H1 (cell line): ENCODE data around the gene BCL2. TPM values are rescaled to one million over a fixed set of nuclear protein-coding genes. Genes with fewer than 3 reads are reported as not detected.

Experiments
- ASH2L ChIP-seq: fragments of 200-600, 300-600 bp; sonication (generic); IDR thresholded peaks from one replicate; pipeline ENCODE4 v1.7.1; 2017; ENCODE audit warnings: low read length
- ATF2 ChIP-seq: IDR thresholded peaks from 2 replicates; pipeline ENCODE4 v1.6.1; 2012; ENCODE audit warnings: low read length, inconsistent platforms
- ATF3 ChIP-seq: IDR thresholded peaks from 2 replicates; pipeline ENCODE4 v1.6.1; 2011; ENCODE audit warnings: low read depth, mild to moderate bottlenecking, low read length; ENCODE audit not compliant: insufficient read depth
- BACH1 ChIP-seq: IDR thresholded peaks from 2 replicates; pipeline ENCODE4 v1.6.1; 2012; ENCODE audit warnings: low read length, improper control_type of control experiment
- CBX5 ChIP-seq: fragments of 300-800, 300-1000 bp; sonication (generic); IDR thresholded peaks from 2 replicates; pipeline ENCODE4 v1.7.1; 2016; ENCODE audit warnings: antibody characterized with exemption, low read length, low read depth
- CEBPB ChIP-seq: IDR thresholded peaks from 2 replicates; pipeline ENCODE4 v1.6.1; 2012; ENCODE audit warnings: low read depth, low read length
- CHD1 ChIP-seq: IDR thresholded peaks from 2 replicates; pipeline ENCODE4 v1.6.1; 2012; ENCODE audit warnings: low read depth, low read length, improper control_type of control experiment
- CHD2 ChIP-seq: IDR thresholded peaks from 2 replicates; pipeline ENCODE4 v1.6.1; 2012; ENCODE audit warnings: low read length, improper control_type of control experiment
- CTBP2 ChIP-seq: IDR thresholded peaks from 2 replicates; pipeline ENCODE4 v1.7.0; 2011; ENCODE audit warnings: borderline replicate concordance, mild to moderate bottlenecking, moderate library complexity, mixed read lengths, low read length; ENCODE audit not compliant: insufficient read depth, insufficient read length
- EZH2 ChIP-seq: fragments of 200-600 bp; sonication (generic); IDR thresholded peaks from 2 replicates; pipeline ENCODE4 v1.7.1; 2012; ENCODE audit warnings: low read depth, mild to moderate bottlenecking, moderate library complexity, low read length, inconsistent platforms; ENCODE audit not compliant: severe bottlenecking
- JUN ChIP-seq: IDR thresholded peaks from 2 replicates; pipeline ENCODE4 v1.6.1; 2011; ENCODE audit warnings: low read depth, mild to moderate bottlenecking, improper control_type of control experiment, low read length
- KDM1A ChIP-seq: fragments of 200-600, 300-600 bp; sonication (generic); IDR thresholded peaks from 2 replicates; pipeline ENCODE4 v1.7.1; 2016; ENCODE audit warnings: mild to moderate bottlenecking, low read length, borderline replicate concordance
- KDM4A ChIP-seq: IDR thresholded peaks from one replicate; pipeline ENCODE4 v1.7.1; 2012; ENCODE audit warnings: low read depth, mild to moderate bottlenecking, moderate library complexity, low read length, inconsistent platforms; ENCODE audit not compliant: severe bottlenecking
- RAD21 ChIP-seq, 2 experiments: IDR thresholded peaks in 1 of 2; conservative IDR thresholded peaks in 1 of 2; 2 replicates each; pipeline ENCODE4 v1.6.1; 2011; ENCODE audit warnings: low read depth in 2 of 2, low read length in 2 of 2, improper control_type of control experiment in 1 of 2, inconsistent platforms in 1 of 2, mild to moderate bottlenecking in 1 of 2, moderate library complexity in 1 of 2
- RFX5 ChIP-seq: IDR thresholded peaks from 2 replicates; pipeline ENCODE4 v1.6.1; 2011; ENCODE audit warnings: low read depth, low read length, improper control_type of control experiment, borderline replicate concordance
- RNF2 ChIP-seq: fragments of 200-900, 300-1000 bp; sonication (generic); IDR thresholded peaks from 2 replicates; pipeline ENCODE4 v1.7.1; 2016; ENCODE audit warnings: borderline replicate concordance, low read depth, mild to moderate bottlenecking, antibody characterized with exemption, low read length; ENCODE audit not compliant: poor library complexity, severe bottlenecking; ENCODE audit errors: missing control alignments
- SP2 ChIP-seq: IDR thresholded peaks from 2 replicates; pipeline ENCODE4 v1.6.1; 2012; ENCODE audit warnings: mild to moderate bottlenecking, low read length, inconsistent platforms
- SRF ChIP-seq: IDR thresholded peaks from 2 replicates; pipeline ENCODE4 v1.6.1; 2011; ENCODE audit warnings: mild to moderate bottlenecking, low read depth, low read length, moderate library complexity
- TAF1 ChIP-seq: IDR thresholded peaks from 2 replicates; pipeline ENCODE4 v1.6.1; 2011; ENCODE audit warnings: mild to moderate bottlenecking, low read depth, low read length
- TAF7 ChIP-seq: optimal IDR thresholded peaks from 2 replicates; pipeline ENCODE3; 2011; ENCODE audit warnings: low read depth, mild to moderate bottlenecking, inconsistent platforms, low read length, moderate library complexity, borderline replicate concordance
- ZNF274 ChIP-seq: IDR thresholded peaks from 2 replicates; pipeline ENCODE4 v1.7.0; 2012; ENCODE audit warnings: low read length, borderline replicate concordance; ENCODE audit errors: extremely low read depth
- polyA plus RNA-seq, 7 experiments: library from polyadenylated mRNA; depleted of rRNA in 3 of 7; stranded (reverse) in 5 of 7; unstranded in 2 of 7; fragments of >200 nt in 5 of 7; fragments of 200-250 nt in 2 of 7; gene quantifications; 1 replicate in 5 of 7; 2 replicates in 1 of 7; 4 replicates in 1 of 7; pipeline versions ENCODE4 v1.2.1 to v1.2.3, GENCODE V29; 2011 to 2013; ENCODE audit warnings: missing spikeins in 2 of 7, mixed read lengths in 2 of 7
- total RNA-seq: library from RNA; stranded (reverse); fragmentation: NEBNext Ultra II Directional; extraction: Animal tissue kit (Norgen Biotek cat#: 25700); gene quantifications from 2 replicates; pipeline ENCODE4 v1.2.1, GENCODE V29; 2021

Gene BCL2
- total and polyA plus RNA-seq, 2 of the 8 experiments (the other 6 are each of a cell fraction or from before 2014, with no cell fraction given) = 0.59 to 4.5 TPM

- TF ChIP-seq RFX5 (no peak), RAD21 (IDR thresholded peaks at IDR 0.05 in 1 of 2, conservative IDR thresholded peaks at IDR 0.05 in 1 of 2; ENCODE audit: low read depth in 2 of 2, low read length in 2 of 2) (no peak), SP2 (no peak), KDM4A (peak; percentile 90), JUN (no peak), BACH1 (peak; percentile 25; the same call in 1 of the 2 replicates), KDM1A (no peak), SRF (no peak), ASH2L (peak; percentile 35), CBX5 (no peak), ZNF274 (no peak), CEBPB (no peak), RNF2 (no peak), CHD2 (no peak), EZH2 (no peak), ATF3 (no peak), ATF2 (no peak), CHD1 (no peak), TAF1 (peak; percentile 49), CTBP2 (no peak), TAF7 (no peak)
Measured at GRCh38 chr18:63320123-63320974, 780 bp upstream of the BCL2 start (continued).
